OCI-LY1 (cell line): ENCODE results near the gene TBX15.

Experiments used
- EZH2 ChIP-seq: fragments of 200-600 bp; sonication (generic), shearing (Covaris generic); IDR thresholded peaks from 2 replicates; pipeline ENCODE4 v1.8.0; 2017; ENCODE audit warnings: borderline replicate concordance, mixed run types, mild to moderate bottlenecking, antibody characterized with exemption, low read length, moderate library complexity, mixed read lengths
- TF ChIP-seq, protein P1 (sequence below): fragments of 200-600 bp; sonication (generic), shearing (Covaris generic); IDR thresholded peaks from 2 replicates; pipeline ENCODE4 v1.5.1; 2017; ENCODE audit warnings: mild to moderate bottlenecking, antibody characterized with exemption, low read length, moderate library complexity, mixed read lengths

DNA sequence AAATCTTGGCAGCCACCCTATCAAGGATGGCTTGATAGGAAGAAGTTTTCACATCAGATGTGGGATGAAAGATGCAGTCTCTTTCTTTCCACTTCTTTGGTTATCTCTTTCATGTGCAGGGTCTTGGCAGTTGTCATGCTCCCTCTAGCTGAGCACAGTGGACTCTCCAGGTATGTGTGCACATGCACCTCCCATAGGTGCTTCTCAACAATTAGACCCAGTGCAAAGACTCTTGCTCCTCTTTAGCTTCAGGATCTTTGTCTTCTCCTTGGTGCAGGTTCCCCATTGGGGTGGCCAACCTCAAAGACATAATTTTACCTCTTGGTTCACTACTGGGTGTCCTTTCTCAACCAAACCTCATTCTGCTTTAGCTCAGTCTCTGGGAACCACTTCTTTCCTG is 80.7 kb downstream of the TBX15 start:
- TF ChIP-seq, protein P1, sequence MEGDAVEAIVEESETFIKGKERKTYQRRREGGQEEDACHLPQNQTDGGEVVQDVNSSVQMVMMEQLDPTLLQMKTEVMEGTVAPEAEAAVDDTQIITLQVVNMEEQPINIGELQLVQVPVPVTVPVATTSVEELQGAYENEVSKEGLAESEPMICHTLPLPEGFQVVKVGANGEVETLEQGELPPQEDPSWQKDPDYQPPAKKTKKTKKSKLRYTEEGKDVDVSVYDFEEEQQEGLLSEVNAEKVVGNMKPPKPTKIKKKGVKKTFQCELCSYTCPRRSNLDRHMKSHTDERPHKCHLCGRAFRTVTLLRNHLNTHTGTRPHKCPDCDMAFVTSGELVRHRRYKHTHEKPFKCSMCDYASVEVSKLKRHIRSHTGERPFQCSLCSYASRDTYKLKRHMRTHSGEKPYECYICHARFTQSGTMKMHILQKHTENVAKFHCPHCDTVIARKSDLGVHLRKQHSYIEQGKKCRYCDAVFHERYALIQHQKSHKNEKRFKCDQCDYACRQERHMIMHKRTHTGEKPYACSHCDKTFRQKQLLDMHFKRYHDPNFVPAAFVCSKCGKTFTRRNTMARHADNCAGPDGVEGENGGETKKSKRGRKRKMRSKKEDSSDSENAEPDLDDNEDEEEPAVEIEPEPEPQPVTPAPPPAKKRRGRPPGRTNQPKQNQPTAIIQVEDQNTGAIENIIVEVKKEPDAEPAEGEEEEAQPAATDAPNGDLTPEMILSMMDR = no peak
- TF ChIP-seq EZH2 = no peak
